Measurements from ENCODE around the gene MS4A1.
"Not testable (repeated sequence)": the region's sequence is repeated elsewhere in the genome, so short reads cannot be mapped to it uniquely, and the experiment has no call there.

MS4A1 gene

GRCh38 chr11:60504219-60504905 lies 48.7 kb downstream of the MS4A1 start:
- DNase-seq, result no peak

DNA sequence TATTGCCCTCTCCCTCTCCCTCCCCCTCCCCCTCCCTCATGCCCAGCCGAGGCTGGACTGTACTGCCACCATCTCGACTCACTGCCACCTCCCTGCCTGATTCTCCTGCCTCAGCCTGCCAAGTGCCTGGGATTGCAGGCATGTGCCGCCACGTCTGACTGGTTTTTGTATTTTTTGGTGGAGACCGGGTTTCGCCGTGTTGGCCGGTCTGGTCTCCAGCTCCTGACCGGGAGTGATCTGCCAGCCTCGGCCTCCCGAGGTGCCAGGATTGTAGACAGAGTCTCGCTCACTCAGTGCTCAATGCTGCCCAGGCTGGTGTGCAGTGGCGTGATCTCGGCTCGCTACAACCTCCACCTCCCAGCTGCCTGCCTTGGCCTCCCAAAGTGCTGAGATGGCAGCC lies 54.0 kb downstream of the MS4A1 start:
- DNase-seq, result not testable (repeated sequence)

GRCh38 chr11:60510209-60510608 lies 54.6 kb downstream of the MS4A1 start:
- not testable (repeated sequence) for DNase-seq

- DNase-seq, result no peak
Observed at GRCh38 chr11:60511393-60511792, 55.7 kb downstream of the MS4A1 start.

DNA sequence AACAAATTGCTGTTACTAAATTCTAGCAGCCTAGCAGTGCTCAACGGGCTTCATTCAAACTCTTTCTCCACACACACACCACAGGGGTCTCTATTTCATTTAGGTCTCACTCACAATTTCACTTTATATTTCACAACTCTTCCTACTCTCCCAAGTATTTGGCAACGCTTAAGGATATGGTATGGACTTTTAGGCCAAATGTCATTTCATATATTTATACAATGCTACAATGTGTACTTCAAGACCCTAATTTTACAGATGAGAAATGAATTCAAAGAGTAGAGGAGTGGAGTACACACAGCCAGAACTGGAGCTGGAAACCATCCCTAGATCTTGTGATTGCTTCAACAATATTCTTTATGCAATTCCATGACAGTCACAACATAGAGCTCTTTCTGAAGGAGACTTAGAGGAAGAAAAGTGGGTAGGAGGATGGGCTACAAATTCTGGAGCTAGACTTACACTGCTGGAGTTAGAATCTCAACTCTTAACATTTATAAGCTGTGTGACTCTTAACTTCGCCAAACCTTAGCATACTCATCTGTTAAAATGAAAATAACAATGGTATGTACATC lies 57.1 kb downstream of the MS4A1 start:
- no peak for DNase-seq

GRCh38 chr11:60513496-60514460 lies 58.1 kb downstream of the MS4A1 start:
- DNase-seq, result no peak

DNA sequence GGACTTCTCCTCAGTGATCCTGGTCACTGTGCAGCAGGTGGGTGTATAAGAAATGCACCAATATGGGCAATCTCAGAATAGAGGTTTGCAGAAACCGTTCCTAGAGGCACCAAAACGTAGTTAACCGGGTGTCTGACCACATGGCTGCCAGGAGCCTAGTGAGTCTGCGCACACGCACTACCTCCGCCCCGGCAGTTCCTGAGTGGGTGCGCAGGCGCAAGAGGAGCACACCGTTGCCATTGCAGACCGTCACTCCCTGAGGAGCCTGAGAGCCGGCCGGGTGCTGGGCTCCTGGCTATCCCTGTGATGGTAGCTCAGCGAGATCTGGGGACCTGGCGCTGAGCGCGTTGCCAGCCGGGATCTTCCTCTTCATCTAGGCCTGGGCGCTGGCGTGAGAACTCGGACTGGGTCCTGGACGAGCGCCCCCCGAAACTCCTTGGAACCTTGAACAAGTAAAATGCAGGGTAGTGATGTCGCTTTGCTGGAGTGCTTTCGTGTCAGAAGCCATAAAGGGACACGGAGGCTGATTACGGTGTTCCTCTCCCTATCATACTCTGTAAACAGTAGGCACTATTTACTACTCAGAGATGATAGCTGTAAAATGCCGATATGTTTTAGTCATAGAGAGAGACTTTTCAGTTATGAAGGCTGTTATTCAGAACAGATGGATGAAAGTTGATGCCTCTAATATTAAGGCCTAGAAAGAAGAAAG lies 59.7 kb downstream of the MS4A1 start, which contains the start of gene MS4A13:
TSS of gene MS4A13 (plus strand) at position 249 of the 712 bp plus-strand sequence. CDS start 2,692 bp downstream, outside the sequence.
- DNase-seq, result no peak

All from CD4-positive, alpha-beta T cell treated with Interleukin-6 for 4 hours (primary cell).